Thyroid gland (tissue), 4 donors: ENCODE results near the gene MYO5C. TPM values are rescaled to one million over a fixed set of nuclear protein-coding genes. Genes with fewer than 3 reads are reported as not detected.

ENCODE experiments used
- DNase-seq, 2 donors: peaks; one replicate each; pipeline ENCODE4 v3.0.0-alpha.2; 2019
- H3K27ac ChIP-seq, 3 donors: fragments of 200-600 bp; sonication (generic); 1 replicate in 2 of 3; 2 replicates in 1 of 3; pipeline ENCODE4 v1.5.1; 2016 to 2019; ENCODE audit warnings: mild to moderate bottlenecking in 1 of 3, moderate library complexity in 1 of 3
- H3K27me3 ChIP-seq: fragments of 200-600 bp; sonication (generic); one replicate; pipeline ENCODE4 v1.5.1; 2019
- H3K36me3 ChIP-seq, 2 donors: fragments of 200-600 bp; sonication (generic); one replicate each; pipeline ENCODE4 v1.5.1; 2016 to 2019
- H3K4me1 ChIP-seq, 2 donors: fragments of 200-600 bp; sonication (generic); one replicate each; pipeline ENCODE4 v1.5.1; 2017 to 2019
- H3K4me3 ChIP-seq, 3 donors: fragments of 200-600 bp; sonication (generic); replicated peaks in 1 of 3; 1 replicate in 2 of 3; 2 replicates in 1 of 3; pipeline ENCODE4 v1.5.1; 2016; ENCODE audit warnings: mild to moderate bottlenecking in 1 of 3
- H3K9me3 ChIP-seq: fragments of 200-600 bp; sonication (generic); one replicate; pipeline ENCODE4 v1.5.1; 2017
- CTCF ChIP-seq, 6 experiments: fragments of 200-600 bp in 3 of 6; fragments of 450-650 bp in 3 of 6; sonication (generic) in 3 of 6; IDR thresholded peaks; one replicate each; pipeline ENCODE4 v1.5.1; 2016 to 2019; ENCODE audit warnings: antibody characterized with exemption in 6 of 6, mild to moderate bottlenecking in 2 of 6, inconsistent platforms in 1 of 6, moderate library complexity in 1 of 6
- POLR2A ChIP-seq, 2 donors: fragments of 450-650 bp; IDR thresholded peaks; one replicate each; pipeline ENCODE4 v1.6.1; 2017; ENCODE audit warnings: antibody characterized with exemption in 2 of 2, mild to moderate bottlenecking in 2 of 2, moderate library complexity in 1 of 2
- WGBS, 2 donors: methylation state at CpG; one replicate each; pipeline ENCODE4 v1.1.5; 2017; 5-methylcytosine and 5-hydroxymethylcytosine counted together
- intact Hi-C: fragments of 100-400 bp; cut with DNase I; formaldehyde crosslinking; loops from one replicate; pipeline ENCODE4 v1.15.1; 2023
- total RNA-seq, 4 donors: library from RNA; depleted of rRNA; stranded (reverse); fragments of >200 nt; gene quantifications; one replicate each; pipeline ENCODE4 v1.2.3, GENCODE V29; 2016

MYO5C gene
- total RNA-seq, 4 donors from 2014 or later = 84.0 to 130 (median 101) TPM

DNA sequence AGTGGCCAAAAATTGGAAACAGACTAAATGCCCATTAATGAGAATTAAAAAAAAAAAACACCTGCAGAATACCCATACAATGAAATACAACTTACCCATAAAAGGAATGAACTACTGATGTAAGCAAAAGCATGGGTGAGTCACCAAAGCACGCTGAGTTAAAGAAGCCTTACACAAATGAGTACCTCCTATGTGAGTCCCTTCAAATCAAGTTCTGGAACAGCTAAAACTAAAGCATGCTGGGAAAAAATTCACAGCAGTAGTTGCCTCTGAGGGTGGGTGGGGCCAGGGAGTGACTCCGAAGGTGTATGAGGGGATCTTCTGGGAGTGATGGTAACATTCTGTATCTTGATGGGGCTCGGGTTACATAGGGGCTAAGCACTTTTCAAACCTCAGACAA lies 11.4 kb downstream of the MYO5C start:
- Histone ChIP-seq H3K9me3 (no peaks in the 10 kb centered on the region), H3K27ac (peak overlapping the region in 1 of 3 donors; percentile 21), H3K27me3 (no peaks in the 10 kb centered on the region), H3K36me3 (peaks cover 3 to 5% of the 10 kb centered on the region in 2 donors), H3K4me1 (peaks cover 26 to 36% of the 10 kb centered on the region in 2 donors), H3K4me3 (no peak overlapping the region)
- intact Hi-C loops = no loop called here
- WGBS, 2 donors = 83 to 88% methylated on average over 3 of the region's 3 CpGs
- no peak for DNase-seq
- TF ChIP-seq POLR2A (IDR thresholded peaks at IDR 0.05) (no peak), CTCF (IDR thresholded peaks at IDR 0.05) (no peak)

- peak overlapping the region in 2 of 3 donors; percentile 18 to 21 for H3K27ac ChIP-seq
- H3K9me3 ChIP-seq = no peaks in the 10 kb centered on the region
- peaks cover 17 to 28% of the 10 kb centered on the region in 2 donors for H3K4me1 ChIP-seq
- intact Hi-C loops = no loop called here
- peaks cover 12 to 14% of the 10 kb centered on the region in 2 donors for H3K36me3 ChIP-seq
- DNase-seq = no peak
- H3K4me3 ChIP-seq = no peak overlapping the region
- 87 to 95% methylated on average over 6 of the region's 6 CpGs for WGBS, 2 donors
- no peaks in the 10 kb centered on the region for H3K27me3 ChIP-seq
- TF ChIP-seq POLR2A (IDR thresholded peaks at IDR 0.05) (no peak), CTCF (IDR thresholded peaks at IDR 0.05) (no peak)
Measured at GRCh38 chr15:52283281-52283680, 12.3 kb downstream of the MYO5C start.

DNA sequence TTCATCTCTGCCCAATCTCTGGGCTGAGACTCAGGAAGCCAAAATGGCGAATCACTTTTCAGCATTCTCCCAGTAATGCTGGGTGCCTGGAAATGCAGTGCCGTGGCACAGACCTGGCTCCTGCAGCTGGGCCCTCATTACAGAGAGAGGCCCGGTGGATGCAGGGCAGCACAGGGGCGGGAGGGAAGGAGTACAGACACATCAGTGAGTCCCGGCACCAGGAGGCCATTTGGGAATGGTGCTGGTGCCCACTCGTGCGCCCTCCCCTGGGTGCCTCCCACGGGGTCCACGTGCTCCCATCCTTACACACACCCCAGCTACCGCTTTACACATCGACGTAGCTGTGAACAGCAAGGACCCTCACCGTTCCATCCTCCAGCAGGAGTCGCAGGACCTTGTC lies 13.2 kb downstream of the MYO5C start:
- 94 to 96% methylated on average over 12 to 14 of the region's 14 CpGs for WGBS, 2 donors
- intact Hi-C loops = no loop called here

GRCh38 chr15:52281085-52282035 lies 14.2 kb downstream of the MYO5C start:
- Histone ChIP-seq H3K27ac (peak overlapping the region in 2 of 3 donors; percentile 26), H3K9me3 (no peaks in the 10 kb centered on the region), H3K4me3 (no peak overlapping the region), H3K27me3 (no peaks in the 10 kb centered on the region), H3K4me1 (peaks cover 4 to 12% of the 10 kb centered on the region in 2 donors), H3K36me3 (peaks cover 29 to 32% of the 10 kb centered on the region in 2 donors)
- intact Hi-C loops = no loop called here
- TF ChIP-seq POLR2A (IDR thresholded peaks at IDR 0.05) (no peak), CTCF (IDR thresholded peaks at IDR 0.05) (no peak)
- DNase-seq = peak; percentile 44 to 46
- WGBS, 2 donors = 67 to 71% methylated on average over 5 to 10 of the region's 10 CpGs

More for the DNA sequence above, 13.2 kb downstream of the MYO5C start:
- no peak overlapping the region for H3K4me3 ChIP-seq
- H3K9me3 ChIP-seq = no peaks in the 10 kb centered on the region
- TF ChIP-seq POLR2A (IDR thresholded peaks at IDR 0.05) = no peak
- no peak for TF ChIP-seq CTCF (IDR thresholded peaks at IDR 0.05)
- H3K4me1 ChIP-seq = peaks cover 9 to 19% of the 10 kb centered on the region in 2 donors
- H3K36me3 ChIP-seq = peaks cover 20 to 23% of the 10 kb centered on the region in 2 donors
- peak overlapping the region in 1 of 3 donors; percentile 18 for H3K27ac ChIP-seq
- no peak for DNase-seq
- H3K27me3 ChIP-seq = no peaks in the 10 kb centered on the region
